ENCODE data around the gene PDE4B. TPM values are rescaled to one million over a fixed set of nuclear protein-coding genes. Genes with fewer than 3 reads are reported as not detected.

Gene PDE4B
- total and polyA plus RNA-seq, 2 of the 13 experiments (the other 11 are each of a cell fraction or from before 2014, with no cell fraction given): not detected

DNA sequence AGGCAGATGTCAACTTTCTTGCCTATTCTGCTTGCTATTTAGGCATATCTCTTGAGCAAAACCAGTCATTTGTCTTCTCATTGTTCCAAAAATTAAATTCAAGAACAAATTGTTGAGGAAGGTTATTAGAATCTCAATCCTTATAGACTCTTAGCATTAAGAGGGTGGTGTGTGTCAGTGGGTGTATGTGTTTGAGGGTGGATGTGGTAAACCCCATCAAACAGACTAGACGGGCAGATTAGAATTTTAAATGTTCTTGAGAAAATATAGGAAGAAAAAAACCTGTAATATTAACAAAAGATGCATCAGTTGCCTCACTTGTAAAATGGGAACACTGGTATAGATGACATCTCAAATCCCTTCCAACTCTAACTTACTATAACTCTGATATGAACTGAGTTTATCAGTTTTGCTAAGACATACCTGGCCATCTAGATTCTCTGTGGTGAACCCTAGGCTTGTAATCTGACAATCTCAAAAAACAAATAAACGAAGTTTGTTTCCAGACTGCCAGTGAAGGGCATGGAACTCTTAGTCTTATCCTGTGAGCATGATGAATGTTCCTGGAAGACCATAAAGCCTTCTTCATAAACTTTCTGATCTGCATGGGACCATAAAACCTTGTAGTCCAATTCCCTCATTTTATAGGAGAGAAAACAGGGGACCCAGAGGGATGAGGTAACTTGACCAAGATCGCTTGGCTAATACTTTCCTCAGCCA lies 564.9 kb downstream of the PDE4B start:
- Histone ChIP-seq H4K20me1 (ENCODE audit: insufficient read depth, low read length) (no peaks in the 10 kb centered on the region), H3K9ac (ENCODE audit: insufficient read depth, low read depth, low read length) (no peak overlapping the region), H3K4me1 (ENCODE audit: insufficient read depth, low read length) (no peaks in the 10 kb centered on the region), H3K4me2 (ENCODE audit: low read depth, low read length) (no peak overlapping the region), H3K79me2 (ENCODE audit: insufficient read depth, low read length) (no peaks in the 10 kb centered on the region), H3K27me3 (ENCODE audit: control insufficient read depth in 1 of 2, insufficient read depth in 2 of 2, low read length in 2 of 2) (no peaks in the 10 kb centered on the region), H3K9me3 (ENCODE audit: low read length) (no peaks in the 10 kb centered on the region), H3K27ac (ENCODE audit: extremely low read length, insufficient read depth, low read length) (no peak overlapping the region), H3K36me3 (replicated peaks in 1 of 2; ENCODE audit: control insufficient read depth in 1 of 2, insufficient read depth in 2 of 2, low read length in 2 of 2) (no peaks in the 10 kb centered on the region), H3K4me3 (replicated peaks in 1 of 3; ENCODE audit: insufficient read depth in 1 of 3, low read depth in 2 of 3, low read length in 3 of 3) (no peak overlapping the region), H2AFZ (ENCODE audit: low read length) (no peak overlapping the region)
- intact Hi-C loops (cut with micrococcal nuclease; ENCODE audit: unreplicated experiment): no loop called here
- no peak for FAIRE-seq
- no TSS peak for BruUV-seq (replicated peaks)
- ChIA-PET POLR2A (no interaction called here), CTCF (ENCODE audit: low intra/inter-chr PET ratio, low total read pairs) (no interaction called here)
- in situ Hi-C loops (cut with HindIII; ENCODE audit: extremely low pct_ligation_motif_present, low pct_unique_long_range_greater_than_20kb): no loop called here
- TF ChIP-seq ZNF564 (CRISPR knock-in tag; IDR thresholded peaks at IDR 0.05) (no peak), CENPX (CRISPR knock-in tag; IDR thresholded peaks at IDR 0.05) (no peak), CAMTA2 (CRISPR knock-in tag; IDR thresholded peaks at IDR 0.05; ENCODE audit: borderline replicate concordance) (no peak), MYC (CRISPR knock-in tag; IDR thresholded peaks at IDR 0.05; ENCODE audit: borderline replicate concordance) (no peak), SPEN (CRISPR knock-in tag; IDR thresholded peaks at IDR 0.05; ENCODE audit: low read depth) (no peak), SIX1 (CRISPR knock-in tag; IDR thresholded peaks at IDR 0.05; ENCODE audit: borderline replicate concordance) (no peak)
- TF ChIP-seq, protein P1, sequence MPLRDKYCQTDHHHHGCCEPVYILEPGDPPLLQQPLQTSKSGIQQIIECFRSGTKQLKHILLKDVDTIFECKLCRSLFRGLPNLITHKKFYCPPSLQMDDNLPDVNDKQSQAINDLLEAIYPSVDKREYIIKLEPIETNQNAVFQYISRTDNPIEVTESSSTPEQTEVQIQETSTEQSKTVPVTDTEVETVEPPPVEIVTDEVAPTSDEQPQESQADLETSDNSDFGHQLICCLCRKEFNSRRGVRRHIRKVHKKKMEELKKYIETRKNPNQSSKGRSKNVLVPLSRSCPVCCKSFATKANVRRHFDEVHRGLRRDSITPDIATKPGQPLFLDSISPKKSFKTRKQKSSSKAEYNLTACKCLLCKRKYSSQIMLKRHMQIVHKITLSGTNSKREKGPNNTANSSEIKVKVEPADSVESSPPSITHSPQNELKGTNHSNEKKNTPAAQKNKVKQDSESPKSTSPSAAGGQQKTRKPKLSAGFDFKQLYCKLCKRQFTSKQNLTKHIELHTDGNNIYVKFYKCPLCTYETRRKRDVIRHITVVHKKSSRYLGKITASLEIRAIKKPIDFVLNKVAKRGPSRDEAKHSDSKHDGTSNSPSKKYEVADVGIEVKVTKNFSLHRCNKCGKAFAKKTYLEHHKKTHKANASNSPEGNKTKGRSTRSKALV (CRISPR knock-in tag; IDR thresholded peaks at IDR 0.05): no peak
- TF ChIP-seq, protein P2, sequence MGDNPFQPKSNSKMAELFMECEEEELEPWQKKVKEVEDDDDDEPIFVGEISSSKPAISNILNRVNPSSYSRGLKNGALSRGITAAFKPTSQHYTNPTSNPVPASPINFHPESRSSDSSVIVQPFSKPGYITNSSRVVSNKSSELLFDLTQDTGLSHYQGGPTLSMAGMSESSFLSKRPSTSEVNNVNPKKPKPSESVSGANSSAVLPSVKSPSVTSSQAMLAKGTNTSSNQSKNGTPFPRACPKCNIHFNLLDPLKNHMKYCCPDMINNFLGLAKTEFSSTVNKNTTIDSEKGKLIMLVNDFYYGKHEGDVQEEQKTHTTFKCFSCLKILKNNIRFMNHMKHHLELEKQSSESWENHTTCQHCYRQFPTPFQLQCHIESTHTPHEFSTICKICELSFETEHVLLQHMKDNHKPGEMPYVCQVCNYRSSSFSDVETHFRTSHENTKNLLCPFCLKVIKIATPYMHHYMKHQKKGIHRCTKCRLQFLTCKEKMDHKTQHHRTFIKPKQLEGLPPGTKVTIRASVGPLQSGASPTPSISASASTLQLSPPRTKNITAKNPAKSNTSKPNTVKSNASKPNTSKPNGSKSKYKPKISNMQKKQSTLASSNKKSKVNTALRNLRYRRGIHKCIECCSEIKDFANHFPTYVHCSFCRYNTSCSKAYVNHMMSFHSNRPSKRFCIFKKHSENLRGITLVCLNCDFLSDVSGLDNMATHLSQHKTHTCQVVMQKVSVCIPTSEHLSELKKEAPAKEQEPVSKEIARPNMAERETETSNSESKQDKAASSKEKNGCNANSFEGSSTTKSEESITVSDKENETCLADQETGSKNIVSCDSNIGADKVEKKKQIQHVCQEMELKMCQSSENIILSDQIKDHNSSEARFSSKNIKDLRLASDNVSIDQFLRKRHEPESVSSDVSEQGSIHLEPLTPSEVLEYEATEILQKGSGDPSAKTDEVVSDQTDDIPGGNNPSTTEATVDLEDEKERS (CRISPR knock-in tag; IDR thresholded peaks at IDR 0.05): no peak
- WGBS (ENCODE audit: low lambda C conversion rate): 9% methylated on average over 3 of the region's 3 CpGs
- no peak for DNase-seq (ENCODE audit: low spot score)
- ATAC-seq: no peak

Measured in HepG2 (cell line).